OCI-LY7 (cell line): Measurements from ENCODE around the gene ACP3.
A peak's percentile ranks its signal among the peaks of the same experiment; 100 is the strongest.

Source experiments
- EZH2phosphoT487 ChIP-seq: fragments of 200-600 bp; sonication (generic); IDR thresholded peaks from 2 replicates; pipeline ENCODE4 v1.6.1; 2018; ENCODE audit warnings: low read depth, borderline replicate concordance, mild to moderate bottlenecking, mixed run types, antibody characterized with exemption, low read length, moderate library complexity, mixed read lengths
- TF ChIP-seq, protein P1 (sequence below): fragments of 200-600 bp; sonication (generic); conservative IDR thresholded peaks from 2 replicates; pipeline ENCODE4 v1.5.1; 2014; ENCODE audit warnings: mild to moderate bottlenecking, antibody characterized with exemption, low read length, moderate library complexity, mixed read lengths

DNA sequence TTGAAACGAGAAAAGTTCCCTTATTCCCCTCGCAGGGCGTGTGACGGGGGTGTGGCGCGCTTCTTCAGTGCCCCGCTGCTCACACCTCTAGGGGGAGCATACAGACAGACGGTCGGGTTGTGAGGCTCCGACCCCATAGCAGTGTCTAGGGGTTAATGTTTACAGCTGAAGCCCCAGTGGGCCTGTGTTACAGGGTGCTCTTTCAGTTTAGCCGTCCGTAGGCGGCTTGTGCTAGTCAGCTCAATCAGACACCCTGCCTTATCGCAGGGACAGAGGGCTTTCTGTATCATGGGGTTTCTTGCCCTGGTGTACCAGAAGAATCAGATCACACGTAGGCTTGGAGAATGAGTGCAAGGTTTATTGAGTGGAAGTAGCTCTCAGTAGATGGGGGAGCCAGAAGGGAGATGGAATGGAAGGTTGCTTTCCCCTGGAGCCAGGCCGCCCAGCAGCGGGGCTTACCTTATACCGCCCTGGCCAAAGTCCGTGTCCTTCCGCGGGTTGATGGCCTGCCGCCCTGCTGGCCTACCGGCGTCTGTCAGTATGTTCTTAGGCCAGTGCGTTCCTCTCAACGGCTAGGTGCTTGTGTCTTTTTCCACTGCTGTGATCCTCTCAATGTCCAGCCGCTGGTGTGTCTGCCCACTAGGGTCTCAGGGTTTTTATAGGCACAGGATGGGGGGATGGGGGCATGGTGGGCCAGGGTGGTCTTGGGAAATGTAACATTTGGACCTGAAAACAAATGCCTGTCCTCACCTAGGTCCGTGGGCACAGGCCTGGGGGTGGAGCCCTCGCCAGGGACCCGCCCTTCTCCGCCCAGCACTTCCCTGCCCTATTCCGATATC, 32.2 kb upstream of the ACP3 start:
- TF ChIP-seq, protein P1, sequence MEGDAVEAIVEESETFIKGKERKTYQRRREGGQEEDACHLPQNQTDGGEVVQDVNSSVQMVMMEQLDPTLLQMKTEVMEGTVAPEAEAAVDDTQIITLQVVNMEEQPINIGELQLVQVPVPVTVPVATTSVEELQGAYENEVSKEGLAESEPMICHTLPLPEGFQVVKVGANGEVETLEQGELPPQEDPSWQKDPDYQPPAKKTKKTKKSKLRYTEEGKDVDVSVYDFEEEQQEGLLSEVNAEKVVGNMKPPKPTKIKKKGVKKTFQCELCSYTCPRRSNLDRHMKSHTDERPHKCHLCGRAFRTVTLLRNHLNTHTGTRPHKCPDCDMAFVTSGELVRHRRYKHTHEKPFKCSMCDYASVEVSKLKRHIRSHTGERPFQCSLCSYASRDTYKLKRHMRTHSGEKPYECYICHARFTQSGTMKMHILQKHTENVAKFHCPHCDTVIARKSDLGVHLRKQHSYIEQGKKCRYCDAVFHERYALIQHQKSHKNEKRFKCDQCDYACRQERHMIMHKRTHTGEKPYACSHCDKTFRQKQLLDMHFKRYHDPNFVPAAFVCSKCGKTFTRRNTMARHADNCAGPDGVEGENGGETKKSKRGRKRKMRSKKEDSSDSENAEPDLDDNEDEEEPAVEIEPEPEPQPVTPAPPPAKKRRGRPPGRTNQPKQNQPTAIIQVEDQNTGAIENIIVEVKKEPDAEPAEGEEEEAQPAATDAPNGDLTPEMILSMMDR = peak; percentile 49; the same call in 1 of the 2 replicates
- no peak for TF ChIP-seq EZH2phosphoT487
